Measurements from ENCODE around the gene CCDC107. TPM values are rescaled to one million over a fixed set of nuclear protein-coding genes. Genes with fewer than 3 reads are reported as not detected.
"Not testable (repeated sequence)": the region's sequence is repeated elsewhere in the genome, so short reads cannot be mapped to it uniquely, and the experiment has no call there.

Gene CCDC107
- total RNA-seq, 1 donor, result 10.9 TPM

DNA sequence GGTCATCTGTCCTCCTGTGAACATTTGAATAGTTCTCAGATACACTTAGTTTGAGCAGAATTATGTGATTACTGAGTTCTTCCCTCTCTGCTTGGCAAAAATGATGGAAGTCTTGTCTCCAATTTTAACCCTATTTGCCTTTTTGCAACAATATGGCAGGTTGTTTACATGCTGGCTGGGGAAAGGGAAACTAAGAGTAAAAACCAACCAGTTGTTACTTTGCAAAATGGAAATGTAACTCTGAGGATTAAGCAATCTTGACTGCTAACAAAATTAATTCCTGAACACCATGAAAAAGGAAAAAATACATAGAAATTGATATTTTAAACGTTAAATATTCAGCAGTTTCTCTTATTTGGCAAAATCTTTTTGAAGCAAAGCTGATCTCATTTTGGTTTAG lies 18.5 kb upstream of the CCDC107 start:
- no peak for DNase-seq (ENCODE audit: low read depth)
- TF ChIP-seq, protein P1, sequence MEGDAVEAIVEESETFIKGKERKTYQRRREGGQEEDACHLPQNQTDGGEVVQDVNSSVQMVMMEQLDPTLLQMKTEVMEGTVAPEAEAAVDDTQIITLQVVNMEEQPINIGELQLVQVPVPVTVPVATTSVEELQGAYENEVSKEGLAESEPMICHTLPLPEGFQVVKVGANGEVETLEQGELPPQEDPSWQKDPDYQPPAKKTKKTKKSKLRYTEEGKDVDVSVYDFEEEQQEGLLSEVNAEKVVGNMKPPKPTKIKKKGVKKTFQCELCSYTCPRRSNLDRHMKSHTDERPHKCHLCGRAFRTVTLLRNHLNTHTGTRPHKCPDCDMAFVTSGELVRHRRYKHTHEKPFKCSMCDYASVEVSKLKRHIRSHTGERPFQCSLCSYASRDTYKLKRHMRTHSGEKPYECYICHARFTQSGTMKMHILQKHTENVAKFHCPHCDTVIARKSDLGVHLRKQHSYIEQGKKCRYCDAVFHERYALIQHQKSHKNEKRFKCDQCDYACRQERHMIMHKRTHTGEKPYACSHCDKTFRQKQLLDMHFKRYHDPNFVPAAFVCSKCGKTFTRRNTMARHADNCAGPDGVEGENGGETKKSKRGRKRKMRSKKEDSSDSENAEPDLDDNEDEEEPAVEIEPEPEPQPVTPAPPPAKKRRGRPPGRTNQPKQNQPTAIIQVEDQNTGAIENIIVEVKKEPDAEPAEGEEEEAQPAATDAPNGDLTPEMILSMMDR (IDR thresholded peaks at IDR 0.05; ENCODE audit: insufficient read depth, low read length), result no peak
- no peak overlapping the region for H3K4me3 ChIP-seq (ENCODE audit: low read depth, low read length)

DNA sequence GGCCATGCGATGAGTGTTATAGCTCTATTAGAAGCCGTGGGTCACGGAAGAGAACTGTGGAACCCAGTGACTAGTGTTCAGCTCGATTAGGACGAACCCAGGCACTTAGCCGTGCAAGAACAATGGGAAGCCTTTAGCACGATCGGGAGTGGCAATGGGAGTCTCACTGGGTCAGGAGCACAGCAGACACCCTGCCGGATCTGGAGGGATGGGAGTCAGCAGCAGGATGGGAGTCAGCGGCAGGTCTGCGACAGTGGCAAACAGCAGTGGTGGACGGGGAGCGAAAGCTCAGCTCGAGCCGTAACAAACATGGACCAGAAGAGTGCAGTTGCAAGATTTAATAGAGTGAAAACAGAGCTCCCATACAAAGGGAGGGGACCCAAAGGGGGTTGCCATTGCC lies 17.7 kb upstream of the CCDC107 start:
- H3K4me3 ChIP-seq (ENCODE audit: low read depth, low read length); DNase-seq (ENCODE audit: low read depth): not testable (repeated sequence)

DNA sequence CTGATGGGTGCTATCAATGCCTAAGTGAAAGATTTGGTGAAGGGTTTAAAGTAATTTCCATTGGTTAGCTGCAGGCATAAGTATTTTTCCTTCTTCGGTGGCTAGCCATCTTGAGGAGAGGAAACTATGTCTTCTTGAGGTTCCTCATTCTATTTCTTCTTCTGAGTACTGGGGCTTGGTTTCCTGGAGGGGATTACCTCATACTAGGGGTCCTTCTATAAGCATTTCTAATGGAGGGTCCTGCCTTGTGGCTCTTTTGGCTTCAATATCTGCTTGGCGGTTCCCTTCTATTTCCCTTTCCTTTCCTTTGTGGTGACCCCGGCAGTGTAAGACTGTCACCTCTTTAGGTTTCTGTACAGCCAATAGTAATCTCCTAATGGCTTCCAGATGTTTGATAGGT lies 16.6 kb upstream of the CCDC107 start:
- H3K4me3 ChIP-seq (ENCODE audit: low read depth, low read length); DNase-seq (ENCODE audit: low read depth): not testable (repeated sequence)

DNA sequence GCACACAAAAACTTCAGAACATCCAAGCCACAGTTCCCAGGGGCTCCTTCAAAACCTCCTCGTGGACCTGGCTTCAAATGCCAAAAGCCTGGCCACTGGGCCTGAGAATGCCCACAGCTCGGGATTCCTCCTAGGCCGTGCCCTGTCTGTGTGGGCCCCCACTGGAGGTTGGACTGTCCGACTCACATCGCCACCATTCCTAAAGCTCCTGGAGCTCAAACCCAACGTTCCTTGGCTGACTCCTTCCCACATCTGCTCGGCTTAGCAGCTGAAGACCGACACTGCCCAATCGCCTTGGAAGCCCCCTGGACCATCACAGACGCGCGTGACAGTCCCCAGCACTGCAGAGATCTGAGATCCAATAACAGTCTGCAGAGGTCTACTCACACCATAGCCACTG lies 15.0 kb upstream of the CCDC107 start:
- H3K4me3 ChIP-seq (ENCODE audit: low read depth, low read length), result no peak overlapping the region
- TF ChIP-seq, protein P1 (IDR thresholded peaks at IDR 0.05; ENCODE audit: insufficient read depth, low read length), result no peak
- no peak for DNase-seq (ENCODE audit: low read depth)

DNA sequence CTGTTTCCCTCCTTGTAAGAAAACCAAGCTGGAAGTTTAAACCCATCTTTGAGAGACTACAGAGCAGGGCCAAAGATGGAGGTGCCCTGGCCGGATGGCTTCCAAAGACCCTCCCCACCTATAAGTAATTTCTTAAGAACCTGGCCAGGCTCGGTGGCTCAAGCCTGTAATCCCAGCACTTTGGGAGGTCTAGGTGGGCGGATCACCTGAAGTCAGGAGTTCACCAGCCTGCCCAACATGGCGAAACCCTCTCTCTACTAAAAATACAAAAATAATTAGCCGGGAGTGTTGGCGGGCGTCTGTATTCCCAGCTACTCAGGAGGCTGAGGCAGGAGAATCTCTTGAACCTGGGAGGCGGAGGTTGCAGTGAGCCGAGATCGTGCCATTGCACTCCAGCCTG lies 12.4 kb upstream of the CCDC107 start:
- not testable (repeated sequence) for H3K4me3 ChIP-seq (ENCODE audit: low read depth, low read length); DNase-seq (ENCODE audit: low read depth)

DNA sequence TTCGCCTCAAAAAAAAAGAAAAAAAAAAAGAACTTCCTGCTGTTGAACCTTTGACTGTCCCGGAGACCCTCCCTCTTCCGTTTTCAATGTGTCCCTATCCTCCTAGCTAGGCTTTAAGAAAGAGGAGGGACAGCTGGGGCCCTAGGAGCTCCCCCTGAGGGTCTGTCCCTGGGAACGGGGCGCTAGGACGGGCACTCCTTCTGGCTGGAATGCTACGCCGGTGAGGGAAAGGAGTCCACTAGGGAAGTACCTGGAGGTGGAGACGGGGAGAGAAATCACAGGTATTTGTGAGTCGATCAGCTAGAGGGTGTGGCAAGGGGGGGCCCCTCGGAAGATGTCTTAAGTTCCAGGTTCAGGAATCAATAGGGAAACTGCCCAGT lies 11.9 kb upstream of the CCDC107 start:
- TF ChIP-seq, protein P1 (IDR thresholded peaks at IDR 0.05; ENCODE audit: insufficient read depth, low read length), result no peak
- peak overlapping the region; percentile 72 for H3K4me3 ChIP-seq (ENCODE audit: low read depth, low read length)
- no peak for DNase-seq (ENCODE audit: low read depth)

DNA sequence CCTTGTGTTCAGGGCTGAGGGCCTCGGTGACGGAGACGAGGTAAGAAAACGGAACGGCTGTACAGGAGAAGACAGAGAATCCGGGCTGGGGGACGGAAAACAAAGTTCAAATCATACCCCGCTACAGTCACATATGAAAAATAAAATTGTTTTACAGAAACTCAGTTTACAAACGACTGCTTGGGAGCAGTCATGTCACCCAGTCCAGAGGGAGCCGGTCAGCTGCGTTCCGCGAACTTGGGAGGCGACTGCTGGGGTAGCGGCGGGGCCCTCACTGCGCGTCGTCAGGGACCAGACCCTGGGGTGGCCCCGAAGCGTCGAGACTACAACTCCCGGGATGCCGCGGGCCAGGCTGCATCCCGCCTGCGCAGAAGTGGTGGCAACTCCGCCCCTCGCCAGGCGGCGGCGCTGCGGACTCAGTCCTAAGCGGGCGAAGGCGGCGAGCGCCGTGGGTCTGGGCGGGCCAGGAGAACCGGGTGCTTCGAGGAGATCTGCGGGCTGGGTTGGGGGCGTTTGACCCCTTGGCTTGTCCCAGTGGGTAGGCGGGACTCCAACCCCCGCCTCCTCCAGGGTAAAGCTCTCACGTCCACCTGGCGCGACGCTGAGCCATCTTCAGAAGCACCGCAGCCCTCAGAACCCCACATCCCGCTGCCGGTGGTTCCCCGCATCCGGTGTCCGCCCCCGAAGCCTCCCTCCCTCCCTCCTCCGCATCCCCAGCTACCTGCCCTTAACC lies 11.4 kb upstream of the CCDC107 start:
- TF ChIP-seq, protein P1 (IDR thresholded peaks at IDR 0.05; ENCODE audit: insufficient read depth, low read length), result peak; percentile 87
- H3K4me3 ChIP-seq (ENCODE audit: low read depth, low read length), result peak overlapping the region; percentile 72
- peak; percentile 84 for DNase-seq (ENCODE audit: low read depth)

DNA sequence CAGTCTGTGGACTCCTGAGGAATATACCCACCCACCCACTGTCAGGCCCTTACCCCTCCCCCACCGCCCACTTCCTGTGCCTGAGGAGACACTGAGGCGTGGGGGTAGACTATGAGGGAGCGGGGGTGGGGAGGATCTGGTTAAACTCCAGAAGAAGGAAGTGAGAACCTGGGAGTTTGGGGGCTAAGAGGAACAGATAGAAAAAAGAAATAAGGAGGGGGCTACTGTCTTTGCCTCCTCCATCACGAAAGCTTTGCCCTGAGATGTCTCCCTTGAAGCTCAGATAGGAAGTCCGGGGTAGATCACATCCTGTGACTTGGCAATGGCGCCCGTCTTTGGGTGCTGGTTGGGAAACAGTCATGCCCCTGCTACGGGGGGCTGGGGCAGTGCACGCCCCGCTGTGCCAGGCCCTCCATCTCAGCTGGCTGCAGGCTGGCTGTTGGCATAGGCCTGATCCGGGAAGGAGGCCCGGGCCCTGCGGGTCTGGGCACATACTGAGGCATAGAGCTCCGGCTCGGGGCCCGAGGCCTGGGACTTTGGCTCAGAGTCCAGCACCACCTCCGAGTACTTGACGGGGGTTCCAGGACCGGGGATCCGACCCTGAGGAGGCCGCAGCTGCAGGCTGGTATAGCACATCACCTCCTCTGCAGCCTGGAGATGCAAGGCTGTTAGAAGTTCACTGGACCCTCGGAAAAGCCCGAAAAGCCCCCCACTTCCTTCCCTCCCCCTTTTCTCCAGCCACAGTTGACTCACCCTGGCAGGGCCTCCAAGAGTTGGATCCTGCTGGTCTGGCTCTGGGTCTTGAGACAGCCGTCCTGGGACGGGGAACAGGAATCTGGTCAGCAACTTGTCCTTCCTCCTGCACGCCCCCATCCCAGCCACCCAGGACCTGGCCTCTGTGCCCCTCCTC lies 8.4 kb upstream of the CCDC107 start:
- peak; percentile 71 for DNase-seq (ENCODE audit: low read depth)
- TF ChIP-seq, protein P1 (IDR thresholded peaks at IDR 0.05; ENCODE audit: insufficient read depth, low read length), result no peak
- H3K4me3 ChIP-seq (ENCODE audit: low read depth, low read length), result peak overlapping the region; percentile 25
